DMS 273 treated with DMSO at 0.1 percent for 48 hours (cell line): Measurements from ENCODE around the gene PPARA.
A peak's percentile ranks its signal among the peaks of the same experiment; 100 is the strongest.

Experiments
- DNase-seq: peaks from one replicate; lab custom pipeline; 2025; lab: John Stamatoyannopoulos, UW

PPARA gene

GRCh38 chr22:46113910-46114517 is 36.3 kb upstream of the PPARA start:
- no peak for DNase-seq

GRCh38 chr22:46114518-46115387 is 35.6 kb upstream of the PPARA start:
- DNase-seq = no peak

- no peak for DNase-seq
Observed at GRCh38 chr22:46115388-46115678, 35.0 kb upstream of the PPARA start.

GRCh38 chr22:46115755-46116490 is 34.4 kb upstream of the PPARA start:
- DNase-seq = no peak

- peak; percentile 38 for DNase-seq
Observed at GRCh38 chr22:46116491-46116958, 33.8 kb upstream of the PPARA start.

- DNase-seq = no peak
Observed at GRCh38 chr22:46117206-46118199, 32.8 kb upstream of the PPARA start.

- no peak for DNase-seq
Observed at GRCh38 chr22:46119093-46119728, 31.1 kb upstream of the PPARA start.

GRCh38 chr22:46119729-46120419 is 30.5 kb upstream of the PPARA start:
- no peak for DNase-seq

- DNase-seq = no peak
Observed at GRCh38 chr22:46120420-46120737, 29.9 kb upstream of the PPARA start.

GRCh38 chr22:46121079-46121478 is 29.2 kb upstream of the PPARA start:
- DNase-seq = no peak

GRCh38 chr22:46121523-46122287 is 28.6 kb upstream of the PPARA start:
- DNase-seq = no peak

- no peak for DNase-seq
Observed at GRCh38 chr22:46122511-46122971, 27.8 kb upstream of the PPARA start.

- DNase-seq = no peak
Observed at GRCh38 chr22:46122980-46123693, 27.2 kb upstream of the PPARA start.

GRCh38 chr22:46123694-46124382 is 26.5 kb upstream of the PPARA start:
- DNase-seq = no peak

- no peak for DNase-seq
Observed at GRCh38 chr22:46124383-46125144, 25.8 kb upstream of the PPARA start.

GRCh38 chr22:46125311-46125710 is 25.0 kb upstream of the PPARA start:
- no peak for DNase-seq

- no peak for DNase-seq
Observed at GRCh38 chr22:46125816-46126765, 24.2 kb upstream of the PPARA start.
